Thyroid gland (tissue), 4 donors: Measurements from ENCODE around the gene SPEM3. TPM values are rescaled to one million over a fixed set of nuclear protein-coding genes. Genes with fewer than 3 reads are reported as not detected.

Source experiments
- DNase-seq, 2 donors: peaks; one replicate each; pipeline ENCODE4 v3.0.0-alpha.2; 2019
- H3K27ac ChIP-seq, 3 donors: fragments of 200-600 bp; sonication (generic); 1 replicate in 2 of 3; 2 replicates in 1 of 3; pipeline ENCODE4 v1.5.1; 2016 to 2019; ENCODE audit warnings: mild to moderate bottlenecking in 1 of 3, moderate library complexity in 1 of 3
- H3K27me3 ChIP-seq: fragments of 200-600 bp; sonication (generic); one replicate; pipeline ENCODE4 v1.5.1; 2019
- H3K36me3 ChIP-seq, 2 donors: fragments of 200-600 bp; sonication (generic); one replicate each; pipeline ENCODE4 v1.5.1; 2016 to 2019
- H3K4me1 ChIP-seq, 2 donors: fragments of 200-600 bp; sonication (generic); one replicate each; pipeline ENCODE4 v1.5.1; 2017 to 2019
- H3K4me3 ChIP-seq, 3 donors: fragments of 200-600 bp; sonication (generic); replicated peaks in 1 of 3; 1 replicate in 2 of 3; 2 replicates in 1 of 3; pipeline ENCODE4 v1.5.1; 2016; ENCODE audit warnings: mild to moderate bottlenecking in 1 of 3
- H3K9me3 ChIP-seq: fragments of 200-600 bp; sonication (generic); one replicate; pipeline ENCODE4 v1.5.1; 2017
- CTCF ChIP-seq, 6 experiments: fragments of 200-600 bp in 3 of 6; fragments of 450-650 bp in 3 of 6; sonication (generic) in 3 of 6; IDR thresholded peaks; one replicate each; pipeline ENCODE4 v1.5.1; 2016 to 2019; ENCODE audit warnings: antibody characterized with exemption in 6 of 6, mild to moderate bottlenecking in 2 of 6, inconsistent platforms in 1 of 6, moderate library complexity in 1 of 6
- POLR2A ChIP-seq, 2 donors: fragments of 450-650 bp; IDR thresholded peaks; one replicate each; pipeline ENCODE4 v1.6.1; 2017; ENCODE audit warnings: antibody characterized with exemption in 2 of 2, mild to moderate bottlenecking in 2 of 2, moderate library complexity in 1 of 2
- WGBS, 2 donors: methylation state at CpG; one replicate each; pipeline ENCODE4 v1.1.5; 2017; 5-methylcytosine and 5-hydroxymethylcytosine counted together
- intact Hi-C: fragments of 100-400 bp; cut with DNase I; formaldehyde crosslinking; loops from one replicate; pipeline ENCODE4 v1.15.1; 2023
- total RNA-seq, 4 donors: library from RNA; depleted of rRNA; stranded (reverse); fragments of >200 nt; gene quantifications; one replicate each; pipeline ENCODE4 v1.2.3, GENCODE V29; 2016

The SPEM3 gene
- total RNA-seq, 4 donors from 2014 or later, result not detected

GRCh38 chr17:7459961-7460545 lies 31.4 kb downstream of the SPEM3 start:
- no peak overlapping the region for H3K27ac ChIP-seq
- no peak for DNase-seq
- 81 to 85% methylated on average over 3 of the region's 3 CpGs for WGBS, 2 donors
- intact Hi-C loops, result no loop called here
- no peaks in the 10 kb centered on the region for H3K27me3 ChIP-seq
- no peaks in the 10 kb centered on the region for H3K9me3 ChIP-seq
- TF ChIP-seq CTCF (IDR thresholded peaks at IDR 0.05), result no peak
- no peak for TF ChIP-seq POLR2A (IDR thresholded peaks at IDR 0.05)
- no peak overlapping the region for H3K4me3 ChIP-seq
- peaks cover 21 to 25% of the 10 kb centered on the region in 2 donors for H3K36me3 ChIP-seq
- H3K4me1 ChIP-seq, result peaks cover 0 to 5% of the 10 kb centered on the region in 2 donors

- intact Hi-C loops, result no loop called here
- WGBS, 2 donors, result 96 to 98% methylated on average over 7 of the region's 7 CpGs
- no peak overlapping the region for H3K4me3 ChIP-seq
- peaks cover 24 to 26% of the 10 kb centered on the region in 2 donors for H3K36me3 ChIP-seq
- no peak for TF ChIP-seq CTCF (IDR thresholded peaks at IDR 0.05)
- no peak for TF ChIP-seq POLR2A (IDR thresholded peaks at IDR 0.05)
- DNase-seq, result no peak
- H3K9me3 ChIP-seq, result no peaks in the 10 kb centered on the region
- H3K27me3 ChIP-seq, result no peaks in the 10 kb centered on the region
- H3K27ac ChIP-seq, result no peak overlapping the region
- H3K4me1 ChIP-seq, result peaks cover 0 to 7% of the 10 kb centered on the region in 2 donors
These were observed 32.4 kb downstream of the SPEM3 start for GRCh38 chr17:7460850-7461660.

- Histone ChIP-seq H3K4me1 (peaks cover 14 to 18% of the 10 kb centered on the region in 2 donors), H3K27ac (no peak overlapping the region), H3K9me3 (no peaks in the 10 kb centered on the region), H3K27me3 (no peaks in the 10 kb centered on the region), H3K4me3 (no peak overlapping the region), H3K36me3 (peaks cover 24 to 33% of the 10 kb centered on the region in 2 donors)
- TF ChIP-seq CTCF (IDR thresholded peaks at IDR 0.05), result no peak
- TF ChIP-seq POLR2A (IDR thresholded peaks at IDR 0.05), result no peak
- no peak for DNase-seq
- intact Hi-C loops, result no loop called here
- WGBS, 2 donors, result 92 to 93% methylated on average over 28 to 35 of the region's 44 CpGs
These were observed 34.1 kb downstream of the SPEM3 start for GRCh38 chr17:7462474-7463371.

DNA sequence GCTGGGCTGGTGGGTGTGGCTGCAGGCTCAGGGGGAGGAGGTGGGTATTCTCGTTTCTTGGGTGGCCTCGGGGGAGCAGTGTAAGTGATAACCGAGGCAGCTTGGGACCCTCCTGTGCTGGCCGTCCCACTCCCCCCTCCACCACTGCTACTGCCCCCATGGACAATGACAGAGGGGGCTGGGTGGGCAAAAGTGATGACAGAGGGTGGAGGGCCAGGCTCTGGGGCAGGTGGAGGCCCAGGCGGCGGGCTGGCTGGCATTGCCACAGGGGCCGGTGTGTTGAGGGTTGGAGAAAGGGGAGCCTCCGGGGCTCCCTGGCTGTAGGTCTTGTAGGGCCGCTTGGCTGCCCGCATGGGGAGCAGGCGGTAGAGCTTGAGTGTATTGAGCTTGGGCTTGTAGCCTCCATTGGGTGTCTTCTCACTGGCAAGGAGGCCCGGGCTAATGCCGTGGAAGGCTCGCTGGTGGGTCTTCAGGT lies 34.8 kb downstream of the SPEM3 start:
- no peak overlapping the region for H3K4me3 ChIP-seq
- no peak for DNase-seq
- WGBS, 2 donors, result 89 to 100% methylated on average over 3 to 14 of the region's 14 CpGs
- intact Hi-C loops, result no loop called here
- H3K36me3 ChIP-seq, result peaks cover 24 to 33% of the 10 kb centered on the region in 2 donors
- H3K9me3 ChIP-seq, result no peaks in the 10 kb centered on the region
- TF ChIP-seq CTCF (IDR thresholded peaks at IDR 0.05) (no peak), POLR2A (IDR thresholded peaks at IDR 0.05) (no peak)
- peaks cover 16 to 25% of the 10 kb centered on the region in 2 donors for H3K4me1 ChIP-seq
- H3K27me3 ChIP-seq, result no peaks in the 10 kb centered on the region
- no peak overlapping the region for H3K27ac ChIP-seq
